ENCODE measurements around the gene MICOS13. TPM values are rescaled to one million over a fixed set of nuclear protein-coding genes. Genes with fewer than 3 reads are reported as not detected.

The MICOS13 gene
- total RNA-seq, 2 experiments from 2014 or later = 39.2 to 119 TPM

DNA sequence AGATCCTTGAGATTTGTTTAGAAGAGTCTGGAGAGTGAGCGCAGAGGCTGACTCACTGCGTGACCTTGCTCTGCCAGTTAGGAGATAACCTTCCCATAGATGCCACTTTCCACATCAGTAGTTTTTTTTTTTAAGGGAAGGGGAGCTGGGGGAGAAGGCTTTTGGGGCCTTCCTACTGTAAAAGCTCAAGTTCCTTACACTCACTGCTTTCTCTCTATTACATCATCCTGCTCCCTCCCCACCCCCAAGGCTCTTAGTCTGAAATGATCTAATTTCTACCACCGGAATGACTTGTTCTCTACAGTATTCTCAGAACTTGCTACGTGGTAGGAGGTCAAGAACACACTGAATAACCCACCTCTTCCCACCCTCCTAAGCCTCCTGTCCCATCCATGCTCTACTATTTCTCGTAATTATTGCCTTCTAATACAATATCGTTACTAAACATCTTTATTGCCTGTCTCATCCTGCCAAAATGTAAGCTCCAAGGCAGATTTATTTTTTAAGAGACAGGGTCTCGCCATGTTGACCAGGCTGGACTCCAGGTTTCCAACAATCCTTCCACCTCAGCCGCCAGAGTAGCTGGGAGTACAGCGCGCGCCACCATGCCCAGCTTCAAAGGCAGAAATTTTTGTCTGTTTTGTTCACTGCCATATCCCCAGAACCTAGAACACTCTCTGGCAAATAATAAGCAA, 38.4 kb upstream of the MICOS13 start:
- Histone ChIP-seq H2AFZ (ENCODE audit: low read length) (no peak overlapping the region), H3K36me3 (ENCODE audit: insufficient read depth, low read length) (peaks cover 51% of the 10 kb centered on the region), H3K9me2 (ENCODE audit: insufficient read depth, low read length) (no peaks in the 10 kb centered on the region), H3K4me1 (ENCODE audit: insufficient read depth, low read length, poor library complexity, severe bottlenecking) (peaks cover 26% of the 10 kb centered on the region), H4K20me1 (ENCODE audit: insufficient read depth, low read length) (0 out of 2 replicates have a peak, but pooled peaks cover 8% of the 10 kb centered on the region), H3K4me3 (ENCODE audit: low read depth, low read length, poor library complexity, severe bottlenecking) (peak overlapping the region; percentile 98), H3K9me3 (ENCODE audit: low read length) (no peaks in the 10 kb centered on the region), H3K4me2 (ENCODE audit: low read length) (peak overlapping the region; percentile 82), H3K27ac (ENCODE audit: low read depth, low read length, poor library complexity, severe bottlenecking) (peak overlapping the region; percentile 85), H3K79me2 (ENCODE audit: insufficient read depth, low read depth, low read length) (peaks cover 59% of the 10 kb centered on the region)
- TF ChIP-seq EZH2phosphoT487 (IDR thresholded peaks at IDR 0.05; ENCODE audit: borderline replicate concordance, low read depth, low read length) = no peak
- TF ChIP-seq, protein P1, sequence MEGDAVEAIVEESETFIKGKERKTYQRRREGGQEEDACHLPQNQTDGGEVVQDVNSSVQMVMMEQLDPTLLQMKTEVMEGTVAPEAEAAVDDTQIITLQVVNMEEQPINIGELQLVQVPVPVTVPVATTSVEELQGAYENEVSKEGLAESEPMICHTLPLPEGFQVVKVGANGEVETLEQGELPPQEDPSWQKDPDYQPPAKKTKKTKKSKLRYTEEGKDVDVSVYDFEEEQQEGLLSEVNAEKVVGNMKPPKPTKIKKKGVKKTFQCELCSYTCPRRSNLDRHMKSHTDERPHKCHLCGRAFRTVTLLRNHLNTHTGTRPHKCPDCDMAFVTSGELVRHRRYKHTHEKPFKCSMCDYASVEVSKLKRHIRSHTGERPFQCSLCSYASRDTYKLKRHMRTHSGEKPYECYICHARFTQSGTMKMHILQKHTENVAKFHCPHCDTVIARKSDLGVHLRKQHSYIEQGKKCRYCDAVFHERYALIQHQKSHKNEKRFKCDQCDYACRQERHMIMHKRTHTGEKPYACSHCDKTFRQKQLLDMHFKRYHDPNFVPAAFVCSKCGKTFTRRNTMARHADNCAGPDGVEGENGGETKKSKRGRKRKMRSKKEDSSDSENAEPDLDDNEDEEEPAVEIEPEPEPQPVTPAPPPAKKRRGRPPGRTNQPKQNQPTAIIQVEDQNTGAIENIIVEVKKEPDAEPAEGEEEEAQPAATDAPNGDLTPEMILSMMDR (conservative IDR thresholded peaks at IDR 0.05; ENCODE audit: low read length) = no peak
- CTCF ChIA-PET (ENCODE audit: unreplicated experiment) = interaction anchor here (0.5 to 1.0 kb wide), 3 partner anchors 8 to 80 kb away, joined by 3 to 17 read pairs (median 3); no protein-coding TSS in a partner anchor
- DNase-seq (ENCODE audit: low spot score) = peak; percentile 72
- POLR2A ChIA-PET = interaction anchor here (0.6 to 2.7 kb wide), 5 partner anchors 29 to 829 kb away, joined by 3 to 8 read pairs (median 3); partner anchors contain the start of genes RPL36, SAFB and SAFB2
- TSS peak; percentile 99 for BruUV-seq (replicated peaks)
- intact Hi-C loops (cut with micrococcal nuclease; ENCODE audit: unreplicated experiment) = no loop called here

DNA sequence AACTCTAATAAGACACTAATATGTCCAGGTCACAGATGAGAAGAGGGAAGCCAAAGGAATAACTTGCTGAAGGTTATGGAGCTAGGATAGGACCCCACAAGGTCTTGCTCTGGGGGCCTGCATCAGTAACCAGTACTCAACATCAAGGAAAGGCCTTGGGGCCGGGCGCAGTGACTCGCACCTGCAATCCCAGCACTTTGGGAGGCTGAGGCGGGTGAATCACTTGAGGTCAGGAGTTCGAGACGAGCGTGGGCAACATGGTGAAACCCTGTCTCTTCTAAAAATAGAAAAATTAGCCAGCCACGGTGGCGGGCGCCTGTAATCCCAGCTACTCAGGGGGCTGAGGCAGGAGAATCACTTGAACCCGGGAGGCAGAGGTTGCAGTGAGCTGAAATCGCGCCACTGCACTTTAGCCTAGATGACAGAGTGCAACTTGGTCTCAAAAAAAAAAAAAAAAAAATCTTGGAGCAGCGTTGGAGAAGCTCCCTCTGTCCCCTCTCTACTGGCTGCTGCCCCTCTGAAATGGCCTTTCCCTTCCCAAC, 37.8 kb upstream of the MICOS13 start:
- intact Hi-C loops (cut with micrococcal nuclease; ENCODE audit: unreplicated experiment) = no loop called here
- no peak overlapping the region for H2AFZ ChIP-seq (ENCODE audit: low read length)

More for the DNA sequence above, 37.8 kb upstream of the MICOS13 start:
- no peak for TF ChIP-seq EZH2phosphoT487 (IDR thresholded peaks at IDR 0.05; ENCODE audit: borderline replicate concordance, low read depth, low read length)
- TF ChIP-seq, protein P1 (conservative IDR thresholded peaks at IDR 0.05; ENCODE audit: low read length) = no peak
- peaks cover 58% of the 10 kb centered on the region for H3K36me3 ChIP-seq (ENCODE audit: insufficient read depth, low read length)
- peak overlapping the region; percentile 85 for H3K27ac ChIP-seq (ENCODE audit: low read depth, low read length, poor library complexity, severe bottlenecking)
- no peak for DNase-seq (ENCODE audit: low spot score)
- H3K4me2 ChIP-seq (ENCODE audit: low read length) = peak overlapping the region; percentile 82
- no peaks in the 10 kb centered on the region for H3K9me3 ChIP-seq (ENCODE audit: low read length)
- H3K9me2 ChIP-seq (ENCODE audit: insufficient read depth, low read length) = no peaks in the 10 kb centered on the region
- H3K79me2 ChIP-seq (ENCODE audit: insufficient read depth, low read depth, low read length) = peaks cover 64% of the 10 kb centered on the region
- BruUV-seq (replicated peaks) = no TSS peak
- H3K4me1 ChIP-seq (ENCODE audit: insufficient read depth, low read length, poor library complexity, severe bottlenecking) = peaks cover 26% of the 10 kb centered on the region
- CTCF ChIA-PET (ENCODE audit: unreplicated experiment) = interaction anchor here (0.5 kb wide), 1 partner anchor 81 kb away, joined by 17 read pairs; no protein-coding TSS in a partner anchor
- POLR2A ChIA-PET = interaction anchor here (0.7 to 2.7 kb wide), 5 partner anchors 29 to 830 kb away, joined by 3 to 8 read pairs (median 3); partner anchors contain the start of genes RPL36, SAFB and SAFB2
- peak overlapping the region; percentile 98 for H3K4me3 ChIP-seq (ENCODE audit: low read depth, low read length, poor library complexity, severe bottlenecking)
- H4K20me1 ChIP-seq (ENCODE audit: insufficient read depth, low read length) = 0 out of 2 replicates have a peak, but pooled peaks cover 8% of the 10 kb centered on the region
